K562 (cell line): ENCODE data around the gene PLXNB2. TPM values are rescaled to one million over a fixed set of nuclear protein-coding genes. Genes with fewer than 3 reads are reported as not detected.

Experiments
- ATAC-seq: fragments of 200-7000 bp; cut with Tn5 transposase; 3 replicates; pipeline ENCODE4 v1.9.1; 2020; ENCODE audit warnings: moderate library complexity
- BruUV-seq: library from RNA; stranded (reverse); fragments of 400-500 nt; replicated peaks from 2 replicates; lab custom pipeline; 2021; lab: Mats Ljungman, UMichigan
- CTCF ChIA-PET: fragments of 300-600 bp; formaldehyde crosslinking; extraction: SDS; loops from one replicate; lab custom pipeline; 2021; ENCODE audit warnings: low intra/inter-chr PET ratio; lab: Yijun Ruan, JAX
- POLR2A ChIA-PET: fragments of 300-600, 350-650 bp; sonication (Branson Sonifier 250); formaldehyde crosslinking; extraction: SDS; loops from one replicate; lab custom pipeline; 2021; ENCODE audit warnings: antibody characterized with exemption, inconsistent platforms; lab: Yijun Ruan, JAX
- DNase-seq, 4 experiments: peaks; one replicate each; pipeline versions ENCODE4 v3.0.0 to v3.0.0-alpha.2; 2011 to 2018; ENCODE audit warnings: low spot score in 3 of 4, mixed read lengths in 3 of 4; ENCODE audit errors: extremely low read depth in 1 of 4
- FAIRE-seq: peaks from 2 replicates; lab custom pipeline; 2011; peaks lifted over from hg19 to GRCh38; lab: Jason Lieb, UNC
- H2AFZ ChIP-seq: 2 replicates; pipeline ENCODE4 v1.6.0; 2011; ENCODE audit warnings: low read depth, low read length, control low read depth, inconsistent platforms
- H3K27ac ChIP-seq: fragments of 200-600 bp; 3 replicates; pipeline ENCODE4 v1.8.0; 2011; ENCODE audit warnings: low read depth, mild to moderate bottlenecking, control low read depth, inconsistent platforms, low read length, moderate library complexity, mixed read lengths; ENCODE audit errors: extremely low read depth
- H3K27me3 ChIP-seq, 2 experiments: fragments of 300-600 bp in 1 of 2; 2 replicates in 1 of 2; 3 replicates in 1 of 2; pipeline versions ENCODE4 v1.6.0 to v1.8.0; 2011; ENCODE audit warnings: inconsistent platforms in 2 of 2, low read length in 2 of 2, mild to moderate bottlenecking in 1 of 2, mixed read lengths in 1 of 2, moderate library complexity in 1 of 2; ENCODE audit not compliant: control insufficient read depth in 2 of 2, insufficient read depth in 2 of 2
- H3K36me3 ChIP-seq: fragments of 300-600 bp; 3 replicates; pipeline ENCODE4 v1.8.0; 2011; ENCODE audit warnings: mild to moderate bottlenecking, low read length, inconsistent platforms; ENCODE audit not compliant: control insufficient read depth, insufficient read depth
- H3K4me1 ChIP-seq, 2 experiments: fragments of 200-600 bp in 1 of 2; replicated peaks in 1 of 2; 2 replicates in 1 of 2; 3 replicates in 1 of 2; pipeline versions ENCODE4 v1.5.1 to v1.8.0; 2011; ENCODE audit warnings: inconsistent platforms in 2 of 2, low read length in 2 of 2, mild to moderate bottlenecking in 1 of 2, mixed read lengths in 1 of 2, moderate library complexity in 1 of 2; ENCODE audit not compliant: control insufficient read depth in 2 of 2, insufficient read depth in 2 of 2
- H3K4me2 ChIP-seq: 2 replicates; pipeline ENCODE4 v1.6.1; 2011; ENCODE audit warnings: low read length, control low read depth, inconsistent platforms, mixed read lengths; ENCODE audit not compliant: insufficient read depth
- H3K4me3 ChIP-seq: fragments of 200-600 bp; sonication (generic), shearing (Covaris generic); 2 replicates; pipeline ENCODE4 v1.5.1; 2016; ENCODE audit warnings: control low read depth, inconsistent platforms
- H3K79me2 ChIP-seq: fragments of 200-600 bp; 3 replicates; pipeline ENCODE4 v1.8.0; 2011; ENCODE audit warnings: low read length, inconsistent platforms; ENCODE audit not compliant: control insufficient read depth, insufficient read depth
- H3K9ac ChIP-seq, 2 experiments: 2 replicates each; pipeline versions ENCODE4 v1.6.0 to v1.6.1; 2011; ENCODE audit warnings: low read depth in 2 of 2, low read length in 2 of 2, control low read depth in 1 of 2, inconsistent platforms in 1 of 2, mild to moderate bottlenecking in 1 of 2, mixed read lengths in 1 of 2; ENCODE audit not compliant: insufficient read depth in 1 of 2
- H3K9me1 ChIP-seq: one replicate; pipeline ENCODE4 v1.6.0; 2011; ENCODE audit warnings: inconsistent platforms, mild to moderate bottlenecking, low read length, moderate library complexity; ENCODE audit not compliant: control insufficient read depth, insufficient read depth
- H3K9me3 ChIP-seq: replicated peaks from 2 replicates; pipeline ENCODE4 v1.5.1; 2011; ENCODE audit warnings: low read depth, low read length, inconsistent platforms; ENCODE audit not compliant: control insufficient read depth, insufficient read depth
- H4K20me1 ChIP-seq: replicated peaks from 2 replicates; pipeline ENCODE4 v1.6.1; 2011; ENCODE audit warnings: low read length, inconsistent platforms, mixed read lengths; ENCODE audit not compliant: control insufficient read depth, insufficient read depth
- BCOR ChIP-seq: fragments of 450-650 bp; IDR thresholded peaks from 2 replicates; pipeline ENCODE4 v1.6.1; 2016
- CAMTA2 ChIP-seq: fragments of 250-450 bp; sonication (Bioruptor Pico); conservative IDR thresholded peaks from 2 replicates; pipeline ENCODE4 v1.5.1; 2022
- CBFA2T3 ChIP-seq: fragments of 450-650 bp; IDR thresholded peaks from 2 replicates; pipeline ENCODE4 v1.6.1; 2017
- CREB3 ChIP-seq: fragments of 450-650 bp; conservative IDR thresholded peaks from 2 replicates; pipeline ENCODE4 v1.6.1; 2016; ENCODE audit warnings: missing genetic modification characterization, low read depth, mild to moderate bottlenecking, missing compliant biosample characterization, moderate library complexity
- EHMT2 ChIP-seq: fragments of 450-650 bp; IDR thresholded peaks from 2 replicates; pipeline ENCODE4 v1.6.1; 2018; ENCODE audit warnings: antibody characterized with exemption
- ESRRB ChIP-seq: fragments of 250-450 bp; sonication (Bioruptor Pico); IDR thresholded peaks from 2 replicates; pipeline ENCODE4 v1.5.0; 2020; ENCODE audit warnings: mild to moderate bottlenecking, moderate library complexity, borderline replicate concordance
- GTF2B ChIP-seq: IDR thresholded peaks from 2 replicates; pipeline ENCODE4 v1.6.1; 2011; ENCODE audit not compliant: insufficient read length; ENCODE audit errors: extremely low read depth
- HDAC8 ChIP-seq: fragments of 450-650 bp; IDR thresholded peaks from 2 replicates; pipeline ENCODE4 v1.6.1; 2016; ENCODE audit warnings: mild to moderate bottlenecking, missing genetic modification characterization, moderate library complexity, missing compliant biosample characterization
- KAT2B ChIP-seq: IDR thresholded peaks from one replicate; pipeline ENCODE4 v1.6.1; 2012; ENCODE audit warnings: low read depth, mild to moderate bottlenecking, control low read depth, inconsistent platforms, low read length, moderate library complexity
- MTA3 ChIP-seq: fragments of 450-650 bp; formaldehyde crosslinking; IDR thresholded peaks from 2 replicates; pipeline ENCODE4 v1.6.1; 2017; ENCODE audit warnings: mild to moderate bottlenecking, borderline replicate concordance
- PPARD ChIP-seq: fragments of 250-450 bp; sonication (Bioruptor Pico); IDR thresholded peaks from 2 replicates; pipeline ENCODE4 v1.8.0; 2022; ENCODE audit warnings: inconsistent platforms, mild to moderate bottlenecking, moderate library complexity
- RFX1 ChIP-seq: fragments of 450-650 bp; IDR thresholded peaks from 2 replicates; pipeline ENCODE4 v1.6.1; 2016; ENCODE audit warnings: mild to moderate bottlenecking, moderate library complexity
- ZNF384 ChIP-seq: IDR thresholded peaks from 2 replicates; pipeline ENCODE4 v1.6.1; 2012; ENCODE audit warnings: low read depth, low read length, improper control_type of control experiment
- ZNF586 ChIP-seq: fragments of 450-650 bp; formaldehyde crosslinking; conservative IDR thresholded peaks from 2 replicates; pipeline ENCODE4 v1.4.0; 2020; ENCODE audit warnings: mild to moderate bottlenecking, moderate library complexity
- ZNF780A ChIP-seq: fragments of 250-450 bp; sonication (Bioruptor Pico); IDR thresholded peaks from 2 replicates; pipeline ENCODE4 v1.5.0; 2021; ENCODE audit warnings: mild to moderate bottlenecking
- WGBS: fragments of 100-300 bp; shearing (Covaris generic); methylation state at CpG from one replicate; pipeline ENCODE4 v1.1.6; 2016; ENCODE audit warnings: low coverage, mixed read lengths; ENCODE audit not compliant: insufficient coverage; ENCODE audit errors: missing lambda C conversion rate; 5-methylcytosine and 5-hydroxymethylcytosine counted together
- in situ Hi-C: fragments of 300-500 bp; cut with MboI; formaldehyde crosslinking; loops from 4 replicates; pipeline ENCODE4 v1.15.0; 2018; ENCODE audit warnings: inconsistent platforms, mixed read lengths
- intact Hi-C: fragments of 100-400 bp; cut with micrococcal nuclease; formaldehyde crosslinking; loops from 2 replicates; pipeline ENCODE4 v1.14.2; 2022
- polyA plus RNA-seq, 8 experiments: library from polyadenylated mRNA; depleted of rRNA in 4 of 8; stranded (reverse) in 5 of 8; unstranded in 3 of 8; fragments of >200 nt; fragmentation: Nextera tagmentation in 2 of 8; fragmentation: Illumina TruSeq in 1 of 8; extraction: Ambion mirVana in 2 of 8; extraction: Trizol in 1 of 8; gene quantifications; 2 replicates each; pipeline versions ENCODE4 v1.2.1 to v1.2.3, GENCODE V29; 2011 to 2014; ENCODE audit warnings: inconsistent platforms in 1 of 8, missing spikeins in 1 of 8
- total RNA-seq, 7 experiments: library from RNA; depleted of rRNA in 6 of 7; stranded (reverse); fragments of >200 nt in 6 of 7; fragmentation: Illumina TruSeq in 2 of 7; extraction: Trizol in 2 of 7; gene quantifications; 2 replicates each; pipeline versions ENCODE4 v1.2.1 to v1.2.3, GENCODE V29; 2011 to 2021; ENCODE audit warnings: low replicate concordance in 1 of 7

Gene PLXNB2
- total and polyA plus RNA-seq, 9 of the 15 experiments (the other 6 are each of a cell fraction or from before 2014, with no cell fraction given), result 0.15 to 45.1 (median 13.6) TPM

- POLR2A ChIA-PET, result interaction anchor here (1.5 to 1.9 kb wide), 2 partner anchors 11 to 13 kb away, joined by 4 to 11 read pairs; partner anchors contain the start of gene HDAC10
- in situ Hi-C loops, result no loop called here
- no peaks in the 10 kb centered on the region for H3K9me3 ChIP-seq
Observed at GRCh38 chr22:50264104-50264745, 43.2 kb downstream of the PLXNB2 start.

More at GRCh38 chr22:50264104-50264745, 43.2 kb downstream of the PLXNB2 start:
- no peak overlapping the region for H3K4me2 ChIP-seq
- TF ChIP-seq MTA3 (no peak), HDAC8 (tag) (no peak), ZNF780A (CRISPR knock-in tag) (no peak), CREB3 (tag) (no peak), ZNF384 (no peak), RFX1 (no peak), CAMTA2 (no peak), GTF2B (no peak), ZNF586 (CRISPR knock-in tag) (no peak), ESRRB (no peak), CBFA2T3 (no peak), EHMT2 (no peak), BCOR (no peak), PPARD (CRISPR knock-in tag) (no peak), KAT2B (no peak)
- ATAC-seq, result no peak
- no peaks in the 10 kb centered on the region for H4K20me1 ChIP-seq
- peaks cover 3% of the 10 kb centered on the region; the same call in 1 of the 3 replicates for H3K36me3 ChIP-seq
- 85% methylated on average over 9 of the region's 15 CpGs for WGBS
- H3K9ac ChIP-seq, result no peak overlapping the region
- H3K27me3 ChIP-seq, result no peaks in the 10 kb centered on the region
- H3K4me1 ChIP-seq, result peaks cover 18 to 83% of the 10 kb centered on the region in 2 experiments; a peak in 4 of 5 replicates
- CTCF ChIA-PET, result no interaction called here
- H3K27ac ChIP-seq, result no peak overlapping the region
- no peak for FAIRE-seq
- no peaks in the 10 kb centered on the region for H3K9me1 ChIP-seq
- BruUV-seq, result no TSS peak
- H2AFZ ChIP-seq, result no peak overlapping the region
- no peak for DNase-seq
- peaks cover 18% of the 10 kb centered on the region for H3K79me2 ChIP-seq
- H3K4me3 ChIP-seq, result no peak overlapping the region
- intact Hi-C loops, result no loop called here
